HEK293T (cell line): ENCODE data around the gene DENND11.

Experiments used
- ELF4 ChIP-seq: fragments of 450-650 bp; IDR thresholded peaks from 2 replicates; pipeline ENCODE4 v1.6.1; 2017; ENCODE audit warnings: antibody characterized with exemption
- FOXA1 ChIP-seq: fragments of 450-650 bp; IDR thresholded peaks from 2 replicates; pipeline ENCODE4 v1.6.1; 2016; ENCODE audit warnings: mild to moderate bottlenecking
- FOXK2 ChIP-seq: fragments of 450-650 bp; IDR thresholded peaks from 2 replicates; pipeline ENCODE4 v1.6.1; 2016; ENCODE audit warnings: mild to moderate bottlenecking
- SP1 ChIP-seq: fragments of 450-650 bp; IDR thresholded peaks from 2 replicates; pipeline ENCODE4 v1.6.1; 2017

DNA sequence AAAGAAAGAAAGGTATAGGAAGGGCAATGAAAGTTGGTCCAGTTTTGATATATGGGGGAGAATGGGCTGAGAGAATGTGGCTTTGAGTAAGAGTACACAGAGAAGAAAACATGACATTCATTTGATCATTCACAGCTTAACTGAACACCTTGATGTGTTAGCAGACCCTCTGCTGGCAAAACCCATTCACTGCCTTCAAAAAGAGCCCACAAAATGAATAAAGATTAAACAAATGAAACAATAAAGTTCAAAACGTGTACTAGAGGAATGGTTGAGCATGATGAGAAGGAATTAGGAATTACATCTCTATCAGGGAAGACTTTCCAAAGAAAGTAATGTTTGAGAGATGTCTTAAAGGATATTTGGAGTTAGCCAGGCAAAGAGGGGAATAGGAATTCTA is 8.3 kb upstream of the DENND11 start:
- TF ChIP-seq FOXK2 = no peak
- TF ChIP-seq FOXA1 = no peak
- TF ChIP-seq ELF4 = no peak
- TF ChIP-seq SP1 = no peak
